HepG2 (cell line): Measurements from ENCODE around the gene NRG3. TPM values are rescaled to one million over a fixed set of nuclear protein-coding genes. Genes with fewer than 3 reads are reported as not detected.

Experiments
- LCORL ChIP-seq, 2 experiments: fragments of 450-650 bp in 1 of 2; sonication (generic) in 1 of 2; formaldehyde crosslinking in 1 of 2; IDR thresholded peaks; 2 replicates each; pipeline versions ENCODE4 v1.5.0 to v1.6.1; 2017 to 2020; ENCODE audit warnings: antibody characterized with exemption in 1 of 2, missing genetic modification reagents in 1 of 2
- NCOA2 ChIP-seq: sonication (generic); formaldehyde crosslinking; IDR thresholded peaks from 2 replicates; pipeline ENCODE4 v1.8.0; 2022; ENCODE audit warnings: inconsistent platforms
- RERE ChIP-seq: IDR thresholded peaks from 2 replicates; pipeline ENCODE4 v1.6.1; 2016; ENCODE audit warnings: low read depth, missing genetic modification reagents, missing compliant biosample characterization
- SSRP1 ChIP-seq: IDR thresholded peaks from 2 replicates; pipeline ENCODE4 v1.6.1; 2016; ENCODE audit warnings: control low read depth
- TARDBP ChIP-seq: sonication (generic); formaldehyde crosslinking; IDR thresholded peaks from 2 replicates; pipeline ENCODE4 v1.8.0; 2022; ENCODE audit warnings: mild to moderate bottlenecking, missing genetic modification reagents
- ZBTB1 ChIP-seq: sonication (generic); formaldehyde crosslinking; IDR thresholded peaks from 2 replicates; pipeline ENCODE4 v1.4.0; 2020; ENCODE audit warnings: missing genetic modification reagents, borderline replicate concordance
- ZBTB34 ChIP-seq: sonication (generic); formaldehyde crosslinking; IDR thresholded peaks from 2 replicates; pipeline ENCODE4 v1.8.0; 2022; ENCODE audit warnings: mild to moderate bottlenecking, missing genetic modification reagents
- ZBTB49 ChIP-seq: sonication (generic); formaldehyde crosslinking; IDR thresholded peaks from 2 replicates; pipeline ENCODE4 v1.4.0; 2020; ENCODE audit warnings: missing genetic modification reagents, borderline replicate concordance
- ZKSCAN1 ChIP-seq: fragments of 150-350 bp; IDR thresholded peaks from 2 replicates; pipeline ENCODE4 v1.6.1; 2014; ENCODE audit warnings: low read length
- ZNF446 ChIP-seq: sonication (generic); formaldehyde crosslinking; IDR thresholded peaks from 2 replicates; pipeline ENCODE4 v1.5.0; 2020; ENCODE audit warnings: mild to moderate bottlenecking, missing genetic modification reagents
- ZNF646 ChIP-seq: sonication (generic); formaldehyde crosslinking; IDR thresholded peaks from 2 replicates; pipeline ENCODE4 v1.9.0; 2021; ENCODE audit warnings: mild to moderate bottlenecking, missing genetic modification reagents
- polyA plus RNA-seq, 8 experiments: library from polyadenylated mRNA; depleted of rRNA in 3 of 8; stranded (reverse) in 7 of 8; unstranded in 1 of 8; fragments of >200 nt; fragmentation: Illumina TruSeq in 4 of 8; extraction: Trizol in 4 of 8; gene quantifications; 2 replicates each; pipeline versions ENCODE4 v1.2.1 to v1.2.3, GENCODE V29; 2011 to 2016; ENCODE audit warnings: low read depth in 4 of 8, missing spikeins in 1 of 8, mixed read lengths in 1 of 8; ENCODE audit not compliant: insufficient read depth in 1 of 8
- total RNA-seq, 5 experiments: library from RNA; depleted of rRNA; stranded (reverse); fragments of >200 nt; fragmentation: Illumina TruSeq; extraction: Trizol; gene quantifications; 2 replicates each; pipeline ENCODE4 v1.2.3, GENCODE V29; 2016; ENCODE audit warnings: low read depth in 1 of 5

Gene NRG3
- total and polyA plus RNA-seq, 2 of the 13 experiments (the other 11 are each of a cell fraction or from before 2014, with no cell fraction given), result not detected

GRCh38 chr10:81877596-81877995, 2.6 kb downstream of the NRG3 start (continued):
- TF ChIP-seq RERE (CRISPR knock-in tag) (no peak), LCORL (IDR thresholded peaks at IDR 0.05) (no peak), LCORL (CRISPR knock-in tag; IDR thresholded peaks at IDR 0.05) (no peak), ZNF646 (CRISPR knock-in tag) (no peak), ZBTB1 (no peak), NCOA2 (CRISPR knock-in tag) (no peak), ZNF446 (CRISPR knock-in tag) (no peak), SSRP1 (CRISPR knock-in tag) (no peak), ZBTB34 (no peak), ZBTB49 (CRISPR knock-in tag) (no peak), ZKSCAN1 (no peak), TARDBP (CRISPR knock-in tag) (no peak)
